Fibroblast of lung (primary cell): ENCODE measurements around the gene ACTR1B. TPM values are rescaled to one million over a fixed set of nuclear protein-coding genes. Genes with fewer than 3 reads are reported as not detected.

Experiments used
- DNase-seq, 2 donors: peaks; one replicate each; pipeline versions ENCODE4 v3.0.0 to v3.0.0-alpha.2; 2010; ENCODE audit warnings: low read depth in 2 of 2
- H2AFZ ChIP-seq: 2 replicates; pipeline ENCODE4 v1.5.1; 2012; ENCODE audit warnings: low read length, control low read depth, inconsistent platforms
- H3K27ac ChIP-seq: 2 replicates; pipeline ENCODE4 v1.5.1; 2011; ENCODE audit warnings: low read length, control low read depth; ENCODE audit not compliant: insufficient read depth
- H3K27me3 ChIP-seq: 2 replicates; pipeline ENCODE4 v1.5.1; 2011; ENCODE audit warnings: mild to moderate bottlenecking, low read length; ENCODE audit not compliant: control insufficient read depth, insufficient read depth
- H3K36me3 ChIP-seq: 2 replicates; pipeline ENCODE4 v1.5.1; 2011; ENCODE audit warnings: low read length; ENCODE audit not compliant: control insufficient read depth, insufficient read depth
- H3K4me1 ChIP-seq: 2 replicates; pipeline ENCODE4 v1.5.1; 2011; ENCODE audit warnings: low read length; ENCODE audit not compliant: control insufficient read depth, insufficient read depth; ENCODE audit errors: extremely low read depth
- H3K4me2 ChIP-seq: 2 replicates; pipeline ENCODE4 v1.5.1; 2011; ENCODE audit warnings: low read length, control low read depth; ENCODE audit not compliant: insufficient read depth; ENCODE audit errors: extremely low read depth
- H3K4me3 ChIP-seq, 4 experiments: fragments of 200-600 bp in 1 of 4; sonication (generic) in 1 of 4; replicated peaks in 1 of 4; 2 replicates each; pipeline ENCODE4 v1.5.1; 2011 to 2016; ENCODE audit warnings: low read length in 4 of 4, low read depth in 3 of 4, mild to moderate bottlenecking in 3 of 4, control low read depth in 2 of 4, inconsistent platforms in 1 of 4, mixed read lengths in 1 of 4; ENCODE audit not compliant: insufficient read depth in 1 of 4; ENCODE audit errors: control extremely low read depth in 1 of 4
- H3K79me2 ChIP-seq: 2 replicates; pipeline ENCODE4 v1.5.1; 2012; ENCODE audit warnings: mild to moderate bottlenecking, low read length, inconsistent platforms; ENCODE audit not compliant: control insufficient read depth, insufficient read depth
- H3K9ac ChIP-seq: 2 replicates; pipeline ENCODE4 v1.5.1; 2011; ENCODE audit warnings: mild to moderate bottlenecking, low read length, control low read depth; ENCODE audit not compliant: insufficient read depth
- H3K9me3 ChIP-seq: 2 replicates; pipeline ENCODE4 v1.5.1; 2012; ENCODE audit warnings: low read depth, low read length; ENCODE audit not compliant: control insufficient read depth, insufficient read depth
- H4K20me1 ChIP-seq: 2 replicates; pipeline ENCODE4 v1.5.1; 2011; ENCODE audit warnings: low read length; ENCODE audit not compliant: control insufficient read depth, insufficient read depth; ENCODE audit errors: extremely low read depth
- CTCF ChIP-seq, 2 donors: IDR thresholded peaks in 1 of 2; conservative IDR thresholded peaks in 1 of 2; 1 replicate in 1 of 2; 2 replicates in 1 of 2; pipeline ENCODE4 v1.5.1; 2011 to 2012; ENCODE audit warnings: low read length in 2 of 2, control low read depth in 1 of 2, inconsistent platforms in 1 of 2, low read depth in 1 of 2, mild to moderate bottlenecking in 1 of 2
- EZH2 ChIP-seq: IDR thresholded peaks from 2 replicates; pipeline ENCODE4 v1.5.1; 2012; ENCODE audit warnings: low read length, control low read depth, mild to moderate bottlenecking; ENCODE audit errors: missing control alignments
- polyA plus RNA-seq, 2 donors: library from polyadenylated mRNA; depleted of rRNA in 1 of 2; stranded (reverse) in 1 of 2; unstranded in 1 of 2; fragments of >200 nt; gene quantifications; 2 replicates each; pipeline ENCODE4 v1.2.1, GENCODE V29; 2011 to 2012; ENCODE audit warnings: missing spikeins in 1 of 2
- total RNA-seq: library from RNA; depleted of rRNA; stranded (reverse); fragments of >200 nt; gene quantifications from 2 replicates; pipeline ENCODE4 v1.2.1, GENCODE V29; 2014

The ACTR1B gene
- total and polyA plus RNA-seq, 2 donors (not counting 1 experiment from before 2014, with no cell fraction given), result 38.3 to 69.9 TPM

DNA sequence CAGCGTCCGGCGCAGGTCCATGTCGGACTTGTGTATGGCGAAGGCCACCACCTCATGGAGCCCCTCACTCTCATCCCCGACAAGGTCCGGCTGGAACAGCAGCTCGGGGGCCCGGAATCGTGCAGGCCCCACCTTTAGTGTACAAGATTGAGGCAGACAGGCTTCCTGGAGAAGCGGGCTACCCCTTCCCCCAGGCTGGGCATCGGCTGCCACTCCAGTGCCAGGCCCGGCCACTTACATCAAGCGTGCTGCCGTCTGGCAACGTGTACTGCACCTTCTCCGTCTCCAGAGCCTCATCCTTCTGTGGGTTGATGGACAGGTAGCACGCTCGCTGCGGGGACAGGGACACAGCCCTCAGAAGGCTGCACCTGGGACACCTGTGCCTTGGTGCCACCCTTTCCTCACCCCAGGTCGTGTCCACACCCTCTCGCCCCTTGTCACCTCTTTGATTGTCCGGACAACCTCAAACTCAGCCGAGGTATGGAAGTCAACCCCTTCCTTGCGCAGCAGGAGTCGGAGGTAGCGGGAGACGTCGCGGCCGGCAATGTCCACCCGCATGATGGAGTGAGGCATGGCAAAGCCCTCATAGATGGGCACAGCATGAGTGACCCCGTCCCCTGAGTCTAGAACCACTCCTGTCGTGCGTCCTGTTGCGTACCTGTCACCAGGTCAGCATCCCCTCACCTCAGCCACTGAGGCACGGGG, 5.7 kb downstream of the ACTR1B start:
- no peaks in the 10 kb centered on the region for H4K20me1 ChIP-seq
- peaks cover 37% of the 10 kb centered on the region for H3K36me3 ChIP-seq
- peaks cover 8% of the 10 kb centered on the region for H3K4me1 ChIP-seq
- no peaks in the 10 kb centered on the region for H3K9me3 ChIP-seq
- no peak overlapping the region for H2AFZ ChIP-seq
- peaks cover 33% of the 10 kb centered on the region for H3K79me2 ChIP-seq
- TF ChIP-seq EZH2 (no peak), CTCF (conservative IDR thresholded peaks at IDR 0.05 in 1 of 2, IDR thresholded peaks at IDR 0.05 in 1 of 2; ENCODE audit: low read depth in 1 of 2, low read length in 2 of 2) (no peak)
- no peak overlapping the region for H3K27ac ChIP-seq
- no peak overlapping the region for H3K9ac ChIP-seq
- H3K27me3 ChIP-seq, result no peaks in the 10 kb centered on the region
- no peak for DNase-seq
- H3K4me2 ChIP-seq, result no peak overlapping the region
- no peak overlapping the region for H3K4me3 ChIP-seq

- no peaks in the 10 kb centered on the region for H3K9me3 ChIP-seq
- H2AFZ ChIP-seq, result no peak overlapping the region
- peaks cover 29% of the 10 kb centered on the region for H3K79me2 ChIP-seq
- DNase-seq, result no peak
- no peak overlapping the region for H3K9ac ChIP-seq
- no peak overlapping the region for H3K4me3 ChIP-seq
- peaks cover 37% of the 10 kb centered on the region for H3K36me3 ChIP-seq
- H3K4me2 ChIP-seq, result no peak overlapping the region
- peaks cover 8% of the 10 kb centered on the region for H3K4me1 ChIP-seq
- H3K27me3 ChIP-seq, result no peaks in the 10 kb centered on the region
- no peaks in the 10 kb centered on the region for H4K20me1 ChIP-seq
- H3K27ac ChIP-seq, result no peak overlapping the region
- TF ChIP-seq EZH2 (no peak), CTCF (conservative IDR thresholded peaks at IDR 0.05 in 1 of 2, IDR thresholded peaks at IDR 0.05 in 1 of 2; ENCODE audit: low read depth in 1 of 2, low read length in 2 of 2) (no peak)
Observed at GRCh38 chr2:97656905-97657587, 6.8 kb downstream of the ACTR1B start.

DNA sequence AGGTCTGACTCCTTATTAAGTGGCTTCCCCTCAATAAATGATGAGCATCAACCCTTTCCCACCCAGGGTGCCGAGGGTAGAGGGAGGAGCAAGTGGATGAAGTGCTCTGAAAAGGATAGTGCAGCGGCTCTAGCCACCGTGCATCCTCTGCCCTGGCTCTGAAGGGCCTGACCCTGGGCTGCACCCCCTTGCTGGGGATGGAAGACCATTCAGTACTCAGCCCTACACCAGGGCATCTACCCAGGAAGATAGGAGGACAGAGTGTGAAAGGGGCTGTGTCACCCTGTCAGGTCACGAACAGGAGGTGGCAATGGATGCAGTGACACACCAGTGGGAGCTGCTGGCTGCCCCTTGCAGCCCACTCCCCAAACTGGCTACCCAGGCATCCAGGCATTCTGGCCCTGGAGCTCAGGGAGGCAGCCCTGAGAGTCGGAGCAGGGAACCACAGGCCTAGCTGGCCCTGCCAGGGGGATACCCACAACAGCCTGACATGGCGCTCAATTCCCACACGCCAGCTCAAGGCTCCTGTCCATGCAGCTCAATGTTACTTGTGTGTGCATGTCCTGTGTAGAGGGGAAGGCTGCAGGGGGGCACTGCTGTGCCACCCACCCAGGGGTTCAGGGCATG, 7.6 kb downstream of the ACTR1B start:
- no peak overlapping the region for H3K9ac ChIP-seq
- H3K36me3 ChIP-seq, result peaks cover 37% of the 10 kb centered on the region
- no peak for DNase-seq
- no peaks in the 10 kb centered on the region for H3K9me3 ChIP-seq
- H3K27ac ChIP-seq, result no peak overlapping the region
- TF ChIP-seq CTCF (conservative IDR thresholded peaks at IDR 0.05 in 1 of 2, IDR thresholded peaks at IDR 0.05 in 1 of 2; ENCODE audit: low read depth in 1 of 2, low read length in 2 of 2) (no peak), EZH2 (no peak)
- H2AFZ ChIP-seq, result no peak overlapping the region
- H3K79me2 ChIP-seq, result peaks cover 21% of the 10 kb centered on the region
- no peaks in the 10 kb centered on the region for H3K27me3 ChIP-seq
- no peaks in the 10 kb centered on the region for H4K20me1 ChIP-seq
- H3K4me2 ChIP-seq, result no peak overlapping the region
- peaks cover 3% of the 10 kb centered on the region for H3K4me1 ChIP-seq
- H3K4me3 ChIP-seq, result no peak overlapping the region
